RWPE1 (cell line): Measurements from ENCODE around the gene HOXC11.

ENCODE experiments used
- CTCF ChIA-PET: fragments of 350-600 bp; sonication (Branson Sonifier 250); formaldehyde crosslinking; extraction: SDS; loops from one replicate; lab custom pipeline; 2021; lab: Yijun Ruan, JAX
- POLR2A ChIA-PET: fragments of 400-600 bp; formaldehyde crosslinking; extraction: SDS; loops from one replicate; lab custom pipeline; 2020; ENCODE audit warnings: antibody characterized with exemption; ENCODE audit not compliant: low non-redundant PET; lab: Yijun Ruan, JAX
- DNase-seq: peaks from one replicate; pipeline ENCODE4 v3.0.0; 2012; ENCODE audit warnings: low spot score
- H3K27ac ChIP-seq: fragments of 450-650 bp; 2 replicates; pipeline ENCODE4 v1.5.1; 2017
- TF ChIP-seq, protein P1 (sequence below): fragments of 450-650 bp; conservative IDR thresholded peaks from 2 replicates; pipeline ENCODE4 v1.5.1; 2017; ENCODE audit warnings: low read depth, mild to moderate bottlenecking

The HOXC11 gene

DNA sequence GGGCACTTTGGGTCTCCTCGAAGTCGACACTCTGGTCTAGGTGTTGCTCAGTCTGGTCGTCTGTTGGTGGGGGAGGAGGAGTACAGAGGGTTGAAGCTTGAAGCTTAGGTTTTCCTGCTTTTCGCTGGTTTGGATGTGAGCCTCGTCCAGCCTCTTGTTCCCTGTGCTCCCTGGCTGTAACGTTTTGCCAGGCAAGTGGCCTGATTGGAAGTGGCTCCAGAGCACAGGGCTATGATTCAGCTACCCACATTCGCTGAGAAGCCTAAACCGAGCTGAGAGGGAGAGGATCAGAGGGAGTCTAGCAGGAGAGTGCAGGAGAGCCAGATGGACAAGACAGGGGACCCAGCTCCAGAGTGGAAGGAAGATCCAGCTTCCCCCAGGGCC lies 18.1 kb downstream of the HOXC11 start:
- TF ChIP-seq, protein P1, sequence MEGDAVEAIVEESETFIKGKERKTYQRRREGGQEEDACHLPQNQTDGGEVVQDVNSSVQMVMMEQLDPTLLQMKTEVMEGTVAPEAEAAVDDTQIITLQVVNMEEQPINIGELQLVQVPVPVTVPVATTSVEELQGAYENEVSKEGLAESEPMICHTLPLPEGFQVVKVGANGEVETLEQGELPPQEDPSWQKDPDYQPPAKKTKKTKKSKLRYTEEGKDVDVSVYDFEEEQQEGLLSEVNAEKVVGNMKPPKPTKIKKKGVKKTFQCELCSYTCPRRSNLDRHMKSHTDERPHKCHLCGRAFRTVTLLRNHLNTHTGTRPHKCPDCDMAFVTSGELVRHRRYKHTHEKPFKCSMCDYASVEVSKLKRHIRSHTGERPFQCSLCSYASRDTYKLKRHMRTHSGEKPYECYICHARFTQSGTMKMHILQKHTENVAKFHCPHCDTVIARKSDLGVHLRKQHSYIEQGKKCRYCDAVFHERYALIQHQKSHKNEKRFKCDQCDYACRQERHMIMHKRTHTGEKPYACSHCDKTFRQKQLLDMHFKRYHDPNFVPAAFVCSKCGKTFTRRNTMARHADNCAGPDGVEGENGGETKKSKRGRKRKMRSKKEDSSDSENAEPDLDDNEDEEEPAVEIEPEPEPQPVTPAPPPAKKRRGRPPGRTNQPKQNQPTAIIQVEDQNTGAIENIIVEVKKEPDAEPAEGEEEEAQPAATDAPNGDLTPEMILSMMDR, result no peak
- ChIA-PET CTCF (interaction anchor here (0.6 to 2.0 kb wide), 4 partner anchors 15 to 217 kb away, joined by 3 to 9 read pairs (median 4); no protein-coding TSS in a partner anchor), POLR2A (interaction anchor here (0.6 kb wide), 1 partner anchor 202 kb away, joined by 5 read pairs; no protein-coding TSS in a partner anchor)
- no peak overlapping the region for H3K27ac ChIP-seq
- DNase-seq, result no peak

DNA sequence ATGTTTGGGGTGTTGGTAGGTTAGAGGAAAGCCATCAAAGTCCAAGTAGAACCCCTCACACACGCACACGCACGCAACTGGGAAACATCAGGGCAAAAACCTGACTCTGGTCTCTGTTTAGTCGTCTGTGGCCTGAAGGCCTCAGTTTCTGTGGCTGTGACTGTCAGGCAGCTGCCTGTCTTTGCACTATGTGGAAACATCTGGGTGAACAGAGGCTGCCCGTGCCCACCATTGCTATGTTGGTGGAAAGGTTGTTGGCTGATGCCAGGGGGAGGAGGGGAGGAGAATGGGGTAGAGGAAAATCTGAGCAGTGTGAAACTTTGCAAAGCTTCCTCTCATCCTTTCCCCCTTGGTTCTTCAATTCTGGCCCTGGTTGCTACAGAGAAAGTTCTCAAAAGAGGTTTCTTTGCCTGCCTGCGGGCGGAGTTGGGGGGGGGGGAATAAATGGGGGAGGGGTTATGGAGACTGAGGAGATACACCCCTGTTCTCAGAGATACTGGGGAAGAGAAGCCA lies 19.5 kb downstream of the HOXC11 start:
- POLR2A ChIA-PET, result no interaction called here
- TF ChIP-seq, protein P1, result no peak
- no peak overlapping the region for H3K27ac ChIP-seq
- CTCF ChIA-PET, result interaction anchor here (0.6 to 2.0 kb wide), 7 partner anchors 7 to 246 kb away, joined by 3 to 9 read pairs (median 4); partner anchors contain the start of gene HOXC10
- no peak for DNase-seq

DNA sequence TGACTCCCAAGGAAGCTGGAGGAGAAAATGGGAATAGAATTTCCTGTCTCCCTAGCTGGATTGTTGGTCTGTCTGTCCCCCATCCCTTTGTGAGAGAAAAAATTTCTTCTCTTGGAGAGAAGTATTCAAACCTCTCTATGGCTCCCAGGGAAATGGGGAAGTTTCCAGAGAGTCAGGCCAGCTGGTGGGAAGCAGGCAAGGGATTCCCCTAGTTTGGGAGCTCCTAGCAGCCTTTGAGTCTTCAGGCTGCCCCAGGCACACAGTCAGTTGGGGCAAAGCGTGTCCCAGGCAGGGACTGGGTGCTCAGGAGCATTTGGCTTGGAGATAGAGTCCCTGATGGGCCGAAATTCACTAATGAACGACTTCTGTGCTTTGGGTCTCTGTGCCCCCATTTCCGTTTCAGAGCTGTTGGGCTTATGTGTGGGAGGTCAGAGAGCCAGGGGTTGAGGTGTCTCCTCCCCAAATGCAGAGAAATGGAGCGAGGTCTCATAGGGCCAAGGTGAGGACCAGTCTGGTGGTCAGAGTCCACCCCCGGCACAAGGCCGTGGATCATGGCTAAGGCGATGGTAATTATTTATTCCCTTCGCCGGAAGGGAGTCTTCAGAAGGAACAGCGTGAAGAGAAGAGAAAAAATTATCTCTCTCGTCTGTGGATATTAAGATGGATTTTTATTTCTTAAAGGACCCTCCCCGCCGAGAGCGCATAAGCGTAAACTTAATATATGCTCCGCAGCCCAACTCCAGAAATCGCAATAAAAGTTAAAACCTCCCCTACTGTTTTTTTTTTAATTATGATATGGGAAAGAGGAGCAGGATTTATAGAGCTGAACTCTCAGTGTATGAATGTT lies 20.5 kb downstream of the HOXC11 start:
- H3K27ac ChIP-seq, result no peak overlapping the region
- TF ChIP-seq, protein P1, result no peak
- POLR2A ChIA-PET, result no interaction called here
- no peak for DNase-seq
- CTCF ChIA-PET, result interaction anchor here (0.6 to 1.5 kb wide), 4 partner anchors 8 to 247 kb away, joined by 3 to 4 read pairs (median 4); partner anchors contain the start of gene HOXC10

DNA sequence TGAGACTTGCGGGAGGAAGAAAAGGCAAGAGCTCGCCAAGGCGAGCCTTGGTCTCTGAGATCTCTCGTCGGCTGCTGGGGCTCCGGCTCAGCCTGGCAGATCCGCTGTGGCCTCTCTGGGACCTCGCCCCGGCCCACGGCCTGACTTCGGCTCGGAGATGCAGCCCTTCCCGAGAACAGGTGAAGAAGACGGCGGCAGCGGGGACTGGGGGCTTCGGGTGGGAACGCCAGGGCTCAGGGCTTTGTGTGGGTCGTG lies 21.0 kb downstream of the HOXC11 start:
- H3K27ac ChIP-seq, result no peak overlapping the region
- DNase-seq, result no peak
- ChIA-PET POLR2A (no interaction called here), CTCF (interaction anchor here (1.4 to 1.5 kb wide), 2 partner anchors 9 to 248 kb away, joined by 3 to 4 read pairs; partner anchors contain the start of gene HOXC10)
- TF ChIP-seq, protein P1, result no peak

DNA sequence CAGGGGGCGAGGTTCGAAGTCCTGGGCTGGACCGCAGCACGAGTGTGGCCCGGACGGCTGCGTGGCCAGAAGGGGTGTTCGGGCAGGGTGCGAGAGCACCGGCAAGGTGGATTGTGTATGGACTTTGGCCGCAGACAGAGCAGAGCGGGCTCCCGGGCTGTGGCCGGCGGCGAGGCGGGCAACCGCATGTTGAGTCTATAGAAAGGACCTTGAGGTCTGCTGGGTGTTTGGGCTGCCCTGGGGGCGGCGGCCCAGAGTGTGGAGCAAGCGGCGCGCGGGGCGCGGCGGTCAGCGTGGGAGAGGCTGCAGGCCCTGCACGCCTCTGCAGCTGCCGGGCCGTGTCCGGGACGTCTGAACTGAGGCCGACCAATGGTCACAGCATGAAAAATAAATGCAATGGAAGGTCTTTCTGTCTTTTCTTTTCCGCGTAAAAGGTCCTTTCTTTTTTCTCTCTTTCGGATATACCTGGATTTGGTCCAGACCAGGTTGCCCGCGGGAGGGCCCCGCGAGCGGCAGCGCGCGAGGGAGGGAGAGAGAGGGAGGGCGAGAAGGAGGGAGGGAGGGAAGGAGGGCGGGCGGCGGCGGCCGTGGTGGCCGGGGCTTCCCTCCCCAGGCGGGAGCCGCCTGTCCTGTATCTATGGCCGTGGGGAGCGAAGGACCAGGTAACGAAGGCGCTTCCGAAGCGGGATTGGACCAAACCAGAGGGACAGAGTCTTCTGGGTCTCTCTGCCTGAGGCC lies 21.5 kb downstream of the HOXC11 start:
- H3K27ac ChIP-seq, result peak overlapping the region; percentile 52; the same call in 1 of the 2 replicates
- ChIA-PET POLR2A (interaction anchor here (0.5 kb wide), 1 partner anchor 9 kb away, joined by 3 read pairs; no protein-coding TSS in a partner anchor), CTCF (interaction anchor here (1.4 to 1.7 kb wide), 2 partner anchors 9 kb away, joined by 4 to 11 read pairs; partner anchors contain the start of gene HOXC10)
- no peak for DNase-seq
- TF ChIP-seq, protein P1, result no peak

DNA sequence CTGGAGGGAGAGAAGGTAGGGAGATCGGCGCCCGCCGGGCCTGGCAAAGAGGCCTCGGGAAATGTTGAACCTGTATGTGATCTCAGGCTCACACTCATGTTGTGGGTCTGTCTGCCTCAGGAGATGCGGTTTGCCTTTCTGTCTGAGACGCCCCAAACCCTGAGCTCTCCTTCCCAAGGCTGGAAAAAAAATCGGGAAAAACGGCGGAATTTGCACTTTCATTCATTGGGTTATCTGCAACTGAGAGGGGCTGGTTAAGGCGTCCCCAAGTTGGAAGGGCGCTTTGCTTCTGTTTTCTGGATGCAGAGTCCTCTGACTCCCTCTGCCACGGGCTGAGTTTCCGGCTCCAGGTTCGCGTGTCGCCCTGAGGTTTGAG lies 22.1 kb downstream of the HOXC11 start:
- DNase-seq, result no peak
- ChIA-PET CTCF (interaction anchor here (0.6 to 1.7 kb wide), 3 partner anchors 10 to 460 kb away, joined by 3 to 11 read pairs (median 3); partner anchors contain the start of gene HOXC10), POLR2A (interaction anchor here (0.5 kb wide), 1 partner anchor 9 kb away, joined by 3 read pairs; no protein-coding TSS in a partner anchor)
- TF ChIP-seq, protein P1, result no peak
- peak overlapping the region; percentile 52 for H3K27ac ChIP-seq
